Bronchial epithelial cell (primary cell): Measurements from ENCODE around the gene ISLR2. TPM values are rescaled to one million over a fixed set of nuclear protein-coding genes. Genes with fewer than 3 reads are reported as not detected.

Experiments used
- DNase-seq: peaks from one replicate; pipeline ENCODE4 v3.0.0-alpha.2; 2010; ENCODE audit warnings: low read depth
- FAIRE-seq: peaks from 2 replicates; lab custom pipeline; 2011; peaks lifted over from hg19 to GRCh38; lab: Jason Lieb, UNC
- H3K27me3 ChIP-seq: 2 replicates; pipeline ENCODE4 v1.5.1; 2011; ENCODE audit warnings: low read length; ENCODE audit not compliant: control insufficient read depth, insufficient read depth
- H3K36me3 ChIP-seq: 2 replicates; pipeline ENCODE4 v1.5.1; 2011; ENCODE audit warnings: low read length; ENCODE audit not compliant: control insufficient read depth, insufficient read depth
- H3K4me3 ChIP-seq: 2 replicates; pipeline ENCODE4 v1.5.1; 2011; ENCODE audit warnings: mild to moderate bottlenecking, low read depth, low read length, control low read depth
- total RNA-seq: library from RNA; depleted of rRNA; stranded (reverse); fragments of >200 nt; gene quantifications from 2 replicates; pipeline ENCODE4 v1.2.1, GENCODE V29; 2014
- TF ChIP-seq, protein P1 (sequence below): IDR thresholded peaks from 2 replicates; pipeline ENCODE4 v1.5.1; 2011; ENCODE audit warnings: mild to moderate bottlenecking, moderate library complexity, low read length, control low read depth, inconsistent platforms; ENCODE audit not compliant: insufficient read depth, severe bottlenecking

ISLR2 gene
- total RNA-seq, 1 donor from 2014 or later: not detected

DNA sequence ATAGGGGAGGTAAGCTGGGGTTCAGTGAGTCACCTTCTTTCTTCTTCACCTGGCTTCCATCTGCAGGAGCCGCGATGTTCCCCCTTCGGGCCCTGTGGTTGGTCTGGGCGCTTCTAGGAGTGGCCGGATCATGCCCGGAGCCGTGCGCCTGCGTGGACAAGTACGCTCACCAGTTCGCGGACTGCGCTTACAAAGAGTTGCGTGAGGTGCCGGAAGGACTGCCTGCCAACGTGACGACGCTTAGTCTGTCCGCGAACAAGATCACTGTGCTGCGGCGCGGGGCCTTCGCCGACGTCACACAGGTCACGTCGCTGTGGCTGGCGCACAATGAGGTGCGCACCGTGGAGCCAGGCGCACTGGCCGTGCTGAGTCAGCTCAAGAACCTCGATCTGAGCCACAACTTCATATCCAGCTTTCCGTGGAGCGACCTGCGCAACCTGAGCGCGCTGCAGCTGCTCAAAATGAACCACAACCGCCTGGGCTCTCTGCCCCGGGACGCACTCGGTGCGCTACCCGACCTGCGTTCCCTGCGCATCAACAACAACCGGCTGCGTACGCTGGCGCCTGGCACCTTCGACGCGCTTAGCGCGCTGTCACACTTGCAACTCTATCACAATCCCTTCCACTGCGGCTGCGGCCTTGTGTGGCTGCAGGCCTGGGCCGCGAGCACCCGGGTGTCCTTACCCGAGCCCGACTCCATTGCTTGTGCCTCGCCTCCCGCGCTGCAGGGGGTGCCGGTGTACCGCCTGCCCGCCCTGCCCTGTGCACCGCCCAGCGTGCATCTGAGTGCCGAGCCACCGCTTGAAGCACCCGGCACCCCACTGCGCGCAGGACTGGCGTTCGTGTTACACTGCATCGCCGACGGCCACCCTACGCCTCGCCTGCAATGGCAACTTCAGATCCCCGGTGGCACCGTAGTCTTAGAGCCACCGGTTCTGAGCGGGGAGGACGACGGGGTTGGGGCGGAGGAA is 2.6 kb downstream of the ISLR2 start:
- H3K27me3 ChIP-seq: peaks cover 84% of the 10 kb centered on the region
- H3K4me3 ChIP-seq: peak overlapping the region; percentile 14
- FAIRE-seq (no peak), DNase-seq (peak; percentile 59)
- TF ChIP-seq, protein P1, sequence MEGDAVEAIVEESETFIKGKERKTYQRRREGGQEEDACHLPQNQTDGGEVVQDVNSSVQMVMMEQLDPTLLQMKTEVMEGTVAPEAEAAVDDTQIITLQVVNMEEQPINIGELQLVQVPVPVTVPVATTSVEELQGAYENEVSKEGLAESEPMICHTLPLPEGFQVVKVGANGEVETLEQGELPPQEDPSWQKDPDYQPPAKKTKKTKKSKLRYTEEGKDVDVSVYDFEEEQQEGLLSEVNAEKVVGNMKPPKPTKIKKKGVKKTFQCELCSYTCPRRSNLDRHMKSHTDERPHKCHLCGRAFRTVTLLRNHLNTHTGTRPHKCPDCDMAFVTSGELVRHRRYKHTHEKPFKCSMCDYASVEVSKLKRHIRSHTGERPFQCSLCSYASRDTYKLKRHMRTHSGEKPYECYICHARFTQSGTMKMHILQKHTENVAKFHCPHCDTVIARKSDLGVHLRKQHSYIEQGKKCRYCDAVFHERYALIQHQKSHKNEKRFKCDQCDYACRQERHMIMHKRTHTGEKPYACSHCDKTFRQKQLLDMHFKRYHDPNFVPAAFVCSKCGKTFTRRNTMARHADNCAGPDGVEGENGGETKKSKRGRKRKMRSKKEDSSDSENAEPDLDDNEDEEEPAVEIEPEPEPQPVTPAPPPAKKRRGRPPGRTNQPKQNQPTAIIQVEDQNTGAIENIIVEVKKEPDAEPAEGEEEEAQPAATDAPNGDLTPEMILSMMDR: peak; percentile 27
- no peaks in the 10 kb centered on the region for H3K36me3 ChIP-seq

DNA sequence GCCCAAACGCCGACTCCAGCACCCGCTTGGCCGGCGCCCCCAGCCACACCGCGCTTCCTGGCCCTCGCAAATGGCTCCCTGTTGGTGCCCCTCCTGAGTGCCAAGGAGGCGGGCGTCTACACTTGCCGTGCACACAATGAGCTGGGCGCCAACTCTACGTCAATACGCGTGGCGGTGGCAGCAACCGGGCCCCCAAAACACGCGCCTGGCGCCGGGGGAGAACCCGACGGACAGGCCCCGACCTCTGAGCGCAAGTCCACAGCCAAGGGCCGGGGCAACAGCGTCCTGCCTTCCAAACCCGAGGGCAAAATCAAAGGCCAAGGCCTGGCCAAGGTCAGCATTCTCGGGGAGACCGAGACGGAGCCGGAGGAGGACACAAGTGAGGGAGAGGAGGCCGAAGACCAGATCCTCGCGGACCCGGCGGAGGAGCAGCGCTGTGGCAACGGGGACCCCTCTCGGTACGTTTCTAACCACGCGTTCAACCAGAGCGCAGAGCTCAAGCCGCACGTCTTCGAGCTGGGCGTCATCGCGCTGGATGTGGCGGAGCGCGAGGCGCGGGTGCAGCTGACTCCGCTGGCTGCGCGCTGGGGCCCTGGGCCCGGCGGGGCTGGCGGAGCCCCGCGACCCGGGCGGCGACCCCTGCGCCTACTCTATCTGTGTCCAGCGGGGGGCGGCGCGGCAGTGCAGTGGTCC is 3.5 kb downstream of the ISLR2 start:
- Histone ChIP-seq H3K4me3 (no peak overlapping the region), H3K36me3 (no peaks in the 10 kb centered on the region), H3K27me3 (peaks cover 79% of the 10 kb centered on the region)
- FAIRE-seq (no peak), DNase-seq (no peak)
- TF ChIP-seq, protein P1: no peak

DNA sequence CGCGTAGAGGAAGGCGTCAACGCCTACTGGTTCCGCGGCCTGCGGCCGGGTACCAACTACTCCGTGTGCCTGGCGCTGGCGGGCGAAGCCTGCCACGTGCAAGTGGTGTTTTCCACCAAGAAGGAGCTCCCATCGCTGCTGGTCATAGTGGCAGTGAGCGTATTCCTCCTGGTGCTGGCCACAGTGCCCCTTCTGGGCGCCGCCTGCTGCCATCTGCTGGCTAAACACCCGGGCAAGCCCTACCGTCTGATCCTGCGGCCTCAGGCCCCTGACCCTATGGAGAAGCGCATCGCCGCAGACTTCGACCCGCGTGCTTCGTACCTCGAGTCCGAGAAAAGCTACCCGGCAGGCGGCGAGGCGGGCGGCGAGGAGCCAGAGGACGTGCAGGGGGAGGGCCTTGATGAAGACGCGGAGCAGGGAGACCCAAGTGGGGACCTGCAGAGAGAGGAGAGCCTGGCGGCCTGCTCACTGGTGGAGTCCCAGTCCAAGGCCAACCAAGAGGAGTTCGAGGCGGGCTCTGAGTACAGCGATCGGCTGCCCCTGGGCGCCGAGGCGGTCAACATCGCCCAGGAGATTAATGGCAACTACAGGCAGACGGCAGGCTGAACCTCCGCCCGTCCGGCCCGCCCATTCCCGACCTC is 4.1 kb downstream of the ISLR2 start:
- FAIRE-seq: no peak
- Histone ChIP-seq H3K36me3 (no peaks in the 10 kb centered on the region), H3K27me3 (peaks cover 73% of the 10 kb centered on the region), H3K4me3 (no peak overlapping the region)
- peak; percentile 25 for DNase-seq
- TF ChIP-seq, protein P1: peak; percentile 74

DNA sequence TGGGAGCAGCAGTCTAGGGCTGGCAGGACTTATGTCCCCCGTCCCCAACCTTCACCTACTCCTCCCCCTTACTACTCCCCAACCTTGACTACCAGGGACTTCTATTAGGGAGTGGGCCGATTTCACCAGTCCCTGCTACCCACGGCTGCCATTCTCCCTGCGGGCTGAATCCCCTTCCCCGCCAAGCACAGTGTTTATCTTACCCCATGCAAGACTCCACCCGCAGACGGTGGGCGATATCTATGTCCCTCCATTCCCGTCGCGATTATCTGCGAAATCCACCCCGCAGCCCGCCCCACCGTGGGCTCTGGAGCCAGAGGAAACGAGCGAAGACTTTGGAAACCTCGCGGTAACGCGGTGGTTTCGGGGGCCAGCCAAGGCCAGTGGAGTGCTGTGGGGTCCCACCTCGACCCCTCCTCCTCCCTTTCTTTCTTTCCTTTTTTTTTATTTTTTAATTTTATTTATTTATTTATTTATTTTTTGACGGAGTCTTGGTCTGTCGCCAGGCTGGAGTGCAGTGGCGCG is 4.7 kb downstream of the ISLR2 start:
- H3K4me3 ChIP-seq: no peak overlapping the region
- TF ChIP-seq, protein P1: no peak
- no peak for DNase-seq
- no peaks in the 10 kb centered on the region for H3K36me3 ChIP-seq
- no peak for FAIRE-seq
- H3K27me3 ChIP-seq: peaks cover 69% of the 10 kb centered on the region

DNA sequence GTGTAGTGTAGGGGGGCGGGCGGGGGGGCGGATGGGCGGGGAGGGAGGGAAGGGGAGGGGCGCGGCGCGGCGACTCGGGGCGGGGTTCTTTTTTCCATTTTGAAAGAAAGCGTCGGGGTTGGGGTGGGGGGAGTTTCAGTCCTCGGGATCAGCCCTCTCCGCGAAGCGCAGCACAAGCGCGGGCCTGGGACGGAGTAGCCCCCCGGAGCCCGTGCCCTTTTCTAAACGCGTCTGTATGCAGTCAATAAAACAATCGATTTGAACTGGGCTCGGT is 6.1 kb downstream of the ISLR2 start:
- H3K36me3 ChIP-seq: no peaks in the 10 kb centered on the region
- TF ChIP-seq, protein P1: no peak
- DNase-seq (no peak), FAIRE-seq (no peak)
- H3K4me3 ChIP-seq: no peak overlapping the region
- H3K27me3 ChIP-seq: peaks cover 59% of the 10 kb centered on the region
